ENCODE data around the gene E4F1. TPM values are rescaled to one million over a fixed set of nuclear protein-coding genes. Genes with fewer than 3 reads are reported as not detected.
"Not testable (repeated sequence)": the region's sequence is repeated elsewhere in the genome, so short reads cannot be mapped to it uniquely, and the experiment has no call there.

Gene E4F1
- total RNA-seq, 1 experiment from 2014 or later, result 34.4 TPM

GRCh38 chr16:2260250-2260649 lies 36.9 kb downstream of the E4F1 start (continued):
- TF ChIP-seq SOX15 (CRISPR knock-in tag; IDR thresholded peaks at IDR 0.05), result no peak
- no peak for TF ChIP-seq RORB (CRISPR knock-in tag; IDR thresholded peaks at IDR 0.05)
- TF ChIP-seq IRF1 (CRISPR knock-in tag; IDR thresholded peaks at IDR 0.05), result no peak
- TF ChIP-seq, protein P1, sequence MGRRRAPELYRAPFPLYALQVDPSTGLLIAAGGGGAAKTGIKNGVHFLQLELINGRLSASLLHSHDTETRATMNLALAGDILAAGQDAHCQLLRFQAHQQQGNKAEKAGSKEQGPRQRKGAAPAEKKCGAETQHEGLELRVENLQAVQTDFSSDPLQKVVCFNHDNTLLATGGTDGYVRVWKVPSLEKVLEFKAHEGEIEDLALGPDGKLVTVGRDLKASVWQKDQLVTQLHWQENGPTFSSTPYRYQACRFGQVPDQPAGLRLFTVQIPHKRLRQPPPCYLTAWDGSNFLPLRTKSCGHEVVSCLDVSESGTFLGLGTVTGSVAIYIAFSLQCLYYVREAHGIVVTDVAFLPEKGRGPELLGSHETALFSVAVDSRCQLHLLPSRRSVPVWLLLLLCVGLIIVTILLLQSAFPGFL (CRISPR knock-in tag; IDR thresholded peaks at IDR 0.05; ENCODE audit: borderline replicate concordance), result no peak

DNA sequence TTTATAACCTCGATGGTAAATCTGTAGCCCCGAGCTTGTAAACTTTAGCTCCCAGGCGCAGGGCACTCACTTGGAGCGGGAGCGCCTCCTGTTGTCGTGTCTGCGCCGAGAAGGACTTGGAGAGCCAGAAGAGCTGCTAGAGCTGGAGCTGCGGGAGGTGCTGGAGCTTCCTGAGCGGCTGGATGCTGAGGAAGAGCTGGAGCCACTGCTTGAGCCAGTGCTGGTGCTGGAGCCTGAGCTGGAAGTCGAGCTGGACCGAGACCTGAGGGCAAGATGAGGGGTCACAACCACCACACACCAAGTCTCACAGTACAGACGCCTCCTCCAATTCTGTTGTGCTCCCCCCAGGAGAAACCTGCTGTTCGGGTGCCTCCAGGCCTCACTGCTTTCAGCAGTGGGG lies 39.6 kb downstream of the E4F1 start:
- peaks cover 83% of the 10 kb centered on the region for H3K36me3 Mint-ChIP-seq

GRCh38 chr16:2266887-2267286 lies 43.5 kb downstream of the E4F1 start:
- CTCF ChIA-PET; ATAC-seq; H3K27me3 Mint-ChIP-seq (ENCODE audit: low read depth); DNase-seq (ENCODE audit: low spot score); H3K9me3 Mint-ChIP-seq: not testable (repeated sequence)
- H3K27ac Mint-ChIP-seq, result peak overlapping the region; percentile 91
- peaks cover 46% of the 10 kb centered on the region for H3K36me3 Mint-ChIP-seq
- POLR2A ChIA-PET, result interaction anchor here (1.0 kb wide), 1 partner anchor 15 kb away, joined by 3 read pairs; the partner anchor contains the start of gene ECI1
- peaks cover 31% of the 10 kb centered on the region for H3K4me1 Mint-ChIP-seq
- peak overlapping the region; percentile 90 for H3K4me3 Mint-ChIP-seq

More for the DNA sequence above, 39.6 kb downstream of the E4F1 start:
- H3K27ac Mint-ChIP-seq; H3K4me3 Mint-ChIP-seq; ATAC-seq; DNase-seq (ENCODE audit: low spot score); H3K9me3 Mint-ChIP-seq; H3K27me3 Mint-ChIP-seq (ENCODE audit: low read depth): not testable (repeated sequence)
- ChIA-PET POLR2A (interaction anchor here (0.6 to 2.4 kb wide), 4 partner anchors 9 to 37 kb away, joined by 4 to 12 read pairs (median 4); partner anchors contain the start of genes DNASE1L2 and ECI1), CTCF (interaction anchor here (1.1 to 1.8 kb wide), 3 partner anchors 11 to 238 kb away, joined by 3 to 12 read pairs (median 3); partner anchors contain the start of gene ECI1)
- H3K4me1 Mint-ChIP-seq, result peaks cover 24% of the 10 kb centered on the region

DNA sequence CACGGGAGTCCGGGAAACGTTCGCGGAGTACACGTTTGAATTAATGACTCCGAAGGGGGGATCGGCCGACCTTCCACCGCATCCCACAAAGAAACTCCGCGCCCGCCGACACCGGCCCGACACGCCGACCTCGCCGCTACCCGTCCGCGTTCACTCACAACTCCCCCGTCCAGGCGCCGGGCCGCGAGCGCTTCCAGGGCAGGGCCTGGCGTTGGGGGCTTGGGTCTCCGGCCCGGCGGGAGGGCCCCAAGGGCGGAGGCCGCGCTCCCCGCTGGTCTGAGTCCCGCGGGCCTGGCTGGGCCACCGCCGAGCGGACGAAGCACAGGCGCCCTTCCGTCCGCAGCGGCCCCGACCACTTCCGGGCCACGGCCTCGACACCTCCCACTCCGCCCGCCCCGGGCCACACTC lies 44.1 kb downstream of the E4F1 start:
- POLR2A ChIA-PET, result interaction anchor here (1.0 kb wide), 1 partner anchor 16 kb away, joined by 3 read pairs; the partner anchor contains the start of gene ECI1
- H3K27ac Mint-ChIP-seq, result peak overlapping the region; percentile 99
- H3K27me3 Mint-ChIP-seq (ENCODE audit: low read depth); H3K9me3 Mint-ChIP-seq; CTCF ChIA-PET: not testable (repeated sequence)
- H3K36me3 Mint-ChIP-seq, result peaks cover 39% of the 10 kb centered on the region
- peak overlapping the region; percentile 90 for H3K4me3 Mint-ChIP-seq
- peaks cover 31% of the 10 kb centered on the region for H3K4me1 Mint-ChIP-seq
- ATAC-seq (peak; percentile 40), DNase-seq (ENCODE audit: low spot score) (peak; percentile 36)
- peak; percentile 37; the same call in 1 of the 2 replicates for TF ChIP-seq CBFB (CRISPR knock-in tag; IDR thresholded peaks at IDR 0.05; ENCODE audit: low read depth)
- peak; percentile 77; the same call in 1 of the 2 replicates for TF ChIP-seq NR3C1 (CRISPR knock-in tag; conservative IDR thresholded peaks at IDR 0.05; ENCODE audit: low read depth)
- TF ChIP-seq NR2C2 (CRISPR knock-in tag; IDR thresholded peaks at IDR 0.05), result peak; percentile 62; the same call in 1 of the 2 replicates
- TF ChIP-seq FOXP1 (CRISPR knock-in tag; IDR thresholded peaks at IDR 0.05; ENCODE audit: borderline replicate concordance), result 0 out of 2 replicates have a peak, but pooled peaks have one; percentile 13
- peak; percentile 49; the same call in 1 of the 2 replicates for TF ChIP-seq HMGXB4 (CRISPR knock-in tag; IDR thresholded peaks at IDR 0.05)
- TF ChIP-seq, protein P2, sequence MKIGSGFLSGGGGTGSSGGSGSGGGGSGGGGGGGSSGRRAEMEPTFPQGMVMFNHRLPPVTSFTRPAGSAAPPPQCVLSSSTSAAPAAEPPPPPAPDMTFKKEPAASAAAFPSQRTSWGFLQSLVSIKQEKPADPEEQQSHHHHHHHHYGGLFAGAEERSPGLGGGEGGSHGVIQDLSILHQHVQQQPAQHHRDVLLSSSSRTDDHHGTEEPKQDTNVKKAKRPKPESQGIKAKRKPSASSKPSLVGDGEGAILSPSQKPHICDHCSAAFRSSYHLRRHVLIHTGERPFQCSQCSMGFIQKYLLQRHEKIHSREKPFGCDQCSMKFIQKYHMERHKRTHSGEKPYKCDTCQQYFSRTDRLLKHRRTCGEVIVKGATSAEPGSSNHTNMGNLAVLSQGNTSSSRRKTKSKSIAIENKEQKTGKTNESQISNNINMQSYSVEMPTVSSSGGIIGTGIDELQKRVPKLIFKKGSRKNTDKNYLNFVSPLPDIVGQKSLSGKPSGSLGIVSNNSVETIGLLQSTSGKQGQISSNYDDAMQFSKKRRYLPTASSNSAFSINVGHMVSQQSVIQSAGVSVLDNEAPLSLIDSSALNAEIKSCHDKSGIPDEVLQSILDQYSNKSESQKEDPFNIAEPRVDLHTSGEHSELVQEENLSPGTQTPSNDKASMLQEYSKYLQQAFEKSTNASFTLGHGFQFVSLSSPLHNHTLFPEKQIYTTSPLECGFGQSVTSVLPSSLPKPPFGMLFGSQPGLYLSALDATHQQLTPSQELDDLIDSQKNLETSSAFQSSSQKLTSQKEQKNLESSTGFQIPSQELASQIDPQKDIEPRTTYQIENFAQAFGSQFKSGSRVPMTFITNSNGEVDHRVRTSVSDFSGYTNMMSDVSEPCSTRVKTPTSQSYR (CRISPR knock-in tag; IDR thresholded peaks at IDR 0.05), result 0 out of 2 replicates have a peak, but pooled peaks have one; percentile 1
